Adrenal gland (tissue), 5 donors: ENCODE results near the gene TAPT1.

Experiments
- POLR2A ChIP-seq, 2 donors: fragments of 450-650 bp; IDR thresholded peaks; one replicate each; pipeline ENCODE4 v1.6.1; 2017; ENCODE audit warnings: antibody characterized with exemption in 2 of 2, mild to moderate bottlenecking in 2 of 2, moderate library complexity in 1 of 2
- TF ChIP-seq, protein P1 (sequence below), 6 experiments: fragments of 450-650 bp in 4 of 6; fragments of 200-600 bp in 2 of 6; sonication (generic) in 1 of 6; IDR thresholded peaks; 1 replicate in 5 of 6; 2 replicates in 1 of 6; pipeline versions ENCODE4 v1.5.1 to v1.8.0; 2016 to 2021; ENCODE audit warnings: antibody characterized with exemption in 6 of 6, mild to moderate bottlenecking in 2 of 6, moderate library complexity in 1 of 6
- donor health status: DM: no; HTN: no; CAD: no.

DNA sequence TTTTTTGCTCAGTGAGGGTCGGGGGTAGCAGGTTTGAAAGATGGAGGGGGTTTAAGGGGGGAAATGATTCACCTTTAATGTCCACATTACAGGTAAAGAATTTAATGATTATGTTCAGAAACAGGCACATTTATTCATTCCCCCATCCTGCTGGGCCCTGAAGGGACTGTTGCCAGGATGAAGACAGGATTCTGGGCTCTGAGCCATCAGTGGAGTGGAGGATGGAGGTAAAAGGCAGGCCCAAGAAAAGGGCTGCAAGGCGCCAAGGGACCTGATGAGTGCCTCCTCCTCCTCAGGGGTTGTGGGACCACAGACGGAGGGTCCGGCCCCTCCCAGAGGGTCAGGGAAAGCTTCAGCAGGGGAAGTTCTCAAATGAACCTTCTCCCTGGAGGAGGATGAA lies 102.0 kb downstream of the TAPT1 start:
- TF ChIP-seq, protein P1, sequence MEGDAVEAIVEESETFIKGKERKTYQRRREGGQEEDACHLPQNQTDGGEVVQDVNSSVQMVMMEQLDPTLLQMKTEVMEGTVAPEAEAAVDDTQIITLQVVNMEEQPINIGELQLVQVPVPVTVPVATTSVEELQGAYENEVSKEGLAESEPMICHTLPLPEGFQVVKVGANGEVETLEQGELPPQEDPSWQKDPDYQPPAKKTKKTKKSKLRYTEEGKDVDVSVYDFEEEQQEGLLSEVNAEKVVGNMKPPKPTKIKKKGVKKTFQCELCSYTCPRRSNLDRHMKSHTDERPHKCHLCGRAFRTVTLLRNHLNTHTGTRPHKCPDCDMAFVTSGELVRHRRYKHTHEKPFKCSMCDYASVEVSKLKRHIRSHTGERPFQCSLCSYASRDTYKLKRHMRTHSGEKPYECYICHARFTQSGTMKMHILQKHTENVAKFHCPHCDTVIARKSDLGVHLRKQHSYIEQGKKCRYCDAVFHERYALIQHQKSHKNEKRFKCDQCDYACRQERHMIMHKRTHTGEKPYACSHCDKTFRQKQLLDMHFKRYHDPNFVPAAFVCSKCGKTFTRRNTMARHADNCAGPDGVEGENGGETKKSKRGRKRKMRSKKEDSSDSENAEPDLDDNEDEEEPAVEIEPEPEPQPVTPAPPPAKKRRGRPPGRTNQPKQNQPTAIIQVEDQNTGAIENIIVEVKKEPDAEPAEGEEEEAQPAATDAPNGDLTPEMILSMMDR (IDR thresholded peaks at IDR 0.05) = no peak
- no peak for TF ChIP-seq POLR2A (IDR thresholded peaks at IDR 0.05)
